Immature natural killer cell (primary cell): ENCODE data around the gene PSMD2. TPM values are rescaled to one million over a fixed set of nuclear protein-coding genes. Genes with fewer than 3 reads are reported as not detected.
"Not testable (repeated sequence)": the region's sequence is repeated elsewhere in the genome, so short reads cannot be mapped to it uniquely, and the experiment has no call there.

ENCODE experiments used
- DNase-seq, 3 donors: peaks; one replicate each; pipeline ENCODE4 v3.0.0; 2022; ENCODE audit warnings: mixed read lengths in 1 of 3
- H3K27ac Mint-ChIP-seq, 6 donors: one replicate each; pipeline ENCODE4 v1.8.0; 2020; ENCODE audit warnings: mixed read lengths in 6 of 6, mild to moderate bottlenecking in 5 of 6, inconsistent platforms in 4 of 6, moderate library complexity in 3 of 6
- H3K27me3 Mint-ChIP-seq, 3 donors: one replicate each; pipeline ENCODE4 v1.8.0; 2020 to 2021; ENCODE audit warnings: low read depth in 3 of 3, mild to moderate bottlenecking in 3 of 3, mixed read lengths in 3 of 3, moderate library complexity in 3 of 3, inconsistent platforms in 1 of 3
- H3K36me3 Mint-ChIP-seq, 3 donors: one replicate each; pipeline ENCODE4 v1.8.0; 2020; ENCODE audit warnings: mixed read lengths in 3 of 3, inconsistent platforms in 2 of 3, mild to moderate bottlenecking in 2 of 3
- H3K4me1 Mint-ChIP-seq, 2 donors: one replicate each; pipeline ENCODE4 v1.8.0; 2020; ENCODE audit warnings: inconsistent platforms in 2 of 2, mild to moderate bottlenecking in 2 of 2, mixed read lengths in 2 of 2, moderate library complexity in 1 of 2
- H3K4me3 Mint-ChIP-seq, 5 donors: one replicate each; pipeline ENCODE4 v1.8.0; 2020; ENCODE audit warnings: mild to moderate bottlenecking in 5 of 5, mixed read lengths in 5 of 5, inconsistent platforms in 3 of 5, moderate library complexity in 3 of 5
- H3K9me3 Mint-ChIP-seq, 6 donors: one replicate each; pipeline ENCODE4 v1.8.0; 2020; ENCODE audit warnings: mild to moderate bottlenecking in 6 of 6, mixed read lengths in 6 of 6, inconsistent platforms in 4 of 6, moderate library complexity in 3 of 6
- polyA plus RNA-seq, 3 donors: library from polyadenylated mRNA; unstranded; fragments of 300-500 nt; fragmentation: Illumina TruSeq; gene quantifications; one replicate each; pipeline ENCODE4 v1.2.3, GENCODE V29; 2021

PSMD2 gene
- polyA plus RNA-seq, 3 donors from 2014 or later: 169 to 295 (median 250) TPM

GRCh38 chr3:184261854-184262763 lies 36.9 kb upstream of the PSMD2 start:
- DNase-seq: peak; percentile 49 to 55 (median 51)
- peak overlapping the region; percentile 83 to 98 (median 89) for H3K4me3 Mint-ChIP-seq
- no peaks in the 10 kb centered on the region for H3K36me3 Mint-ChIP-seq
- no peaks in the 10 kb centered on the region for H3K9me3 Mint-ChIP-seq
- peaks cover 21 to 22% of the 10 kb centered on the region in 2 donors for H3K4me1 Mint-ChIP-seq
- peak overlapping the region in 4 of 6 donors; percentile 55 to 74 (median 64) for H3K27ac Mint-ChIP-seq
- H3K27me3 Mint-ChIP-seq: peaks cover 3 to 14% (median 14%) of the 10 kb centered on the region in 3 donors

GRCh38 chr3:184262764-184263179 lies 36.3 kb upstream of the PSMD2 start:
- no peak for DNase-seq
- H3K4me1 Mint-ChIP-seq: peaks cover 21 to 22% of the 10 kb centered on the region in 2 donors
- peak overlapping the region; percentile 58 to 66 (median 62) for H3K4me3 Mint-ChIP-seq
- H3K36me3 Mint-ChIP-seq: no peaks in the 10 kb centered on the region
- no peaks in the 10 kb centered on the region for H3K9me3 Mint-ChIP-seq
- peak overlapping the region in 4 of 6 donors; percentile 40 to 66 (median 62) for H3K27ac Mint-ChIP-seq
- H3K27me3 Mint-ChIP-seq: peaks cover 5 to 14% (median 14%) of the 10 kb centered on the region in 3 donors

GRCh38 chr3:184267249-184267648 lies 31.8 kb upstream of the PSMD2 start:
- not testable (repeated sequence) for H3K36me3 Mint-ChIP-seq, H3K4me1 Mint-ChIP-seq, H3K9me3 Mint-ChIP-seq, H3K4me3 Mint-ChIP-seq, DNase-seq, H3K27ac Mint-ChIP-seq
- peaks cover 2 to 14% (median 12%) of the 10 kb centered on the region in 3 donors for H3K27me3 Mint-ChIP-seq

GRCh38 chr3:184272269-184272668 lies 26.8 kb upstream of the PSMD2 start:
- peaks cover 10 to 25% (median 13%) of the 10 kb centered on the region in 3 donors for H3K27me3 Mint-ChIP-seq
- H3K4me3 Mint-ChIP-seq: no peak overlapping the region
- H3K27ac Mint-ChIP-seq: no peak overlapping the region
- H3K9me3 Mint-ChIP-seq: no peaks in the 10 kb centered on the region
- no peak for DNase-seq
- no peaks in the 10 kb centered on the region for H3K4me1 Mint-ChIP-seq
- H3K36me3 Mint-ChIP-seq: no peaks in the 10 kb centered on the region

DNA sequence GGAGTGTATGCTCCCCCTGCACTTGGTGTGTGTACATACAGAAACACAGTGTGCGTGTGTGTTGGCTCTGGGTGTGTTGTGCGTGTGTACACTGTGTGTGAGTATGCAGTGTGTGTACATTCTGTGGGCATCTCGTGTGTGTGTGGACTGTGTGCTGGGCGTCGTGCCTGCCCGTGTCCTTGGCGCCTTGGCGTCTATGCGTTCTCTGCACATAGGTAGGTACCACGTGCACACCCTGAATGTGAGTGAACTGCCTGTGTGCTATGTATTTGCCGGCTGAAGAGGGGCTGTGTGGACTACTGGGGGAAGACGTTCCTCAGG lies 23.7 kb upstream of the PSMD2 start:
- H3K9me3 Mint-ChIP-seq: no peaks in the 10 kb centered on the region
- no peaks in the 10 kb centered on the region for H3K36me3 Mint-ChIP-seq
- H3K4me1 Mint-ChIP-seq: no peaks in the 10 kb centered on the region
- no peak overlapping the region for H3K4me3 Mint-ChIP-seq
- no peak overlapping the region for H3K27ac Mint-ChIP-seq
- peaks cover 18 to 26% (median 23%) of the 10 kb centered on the region in 3 donors for H3K27me3 Mint-ChIP-seq
- DNase-seq: no peak

DNA sequence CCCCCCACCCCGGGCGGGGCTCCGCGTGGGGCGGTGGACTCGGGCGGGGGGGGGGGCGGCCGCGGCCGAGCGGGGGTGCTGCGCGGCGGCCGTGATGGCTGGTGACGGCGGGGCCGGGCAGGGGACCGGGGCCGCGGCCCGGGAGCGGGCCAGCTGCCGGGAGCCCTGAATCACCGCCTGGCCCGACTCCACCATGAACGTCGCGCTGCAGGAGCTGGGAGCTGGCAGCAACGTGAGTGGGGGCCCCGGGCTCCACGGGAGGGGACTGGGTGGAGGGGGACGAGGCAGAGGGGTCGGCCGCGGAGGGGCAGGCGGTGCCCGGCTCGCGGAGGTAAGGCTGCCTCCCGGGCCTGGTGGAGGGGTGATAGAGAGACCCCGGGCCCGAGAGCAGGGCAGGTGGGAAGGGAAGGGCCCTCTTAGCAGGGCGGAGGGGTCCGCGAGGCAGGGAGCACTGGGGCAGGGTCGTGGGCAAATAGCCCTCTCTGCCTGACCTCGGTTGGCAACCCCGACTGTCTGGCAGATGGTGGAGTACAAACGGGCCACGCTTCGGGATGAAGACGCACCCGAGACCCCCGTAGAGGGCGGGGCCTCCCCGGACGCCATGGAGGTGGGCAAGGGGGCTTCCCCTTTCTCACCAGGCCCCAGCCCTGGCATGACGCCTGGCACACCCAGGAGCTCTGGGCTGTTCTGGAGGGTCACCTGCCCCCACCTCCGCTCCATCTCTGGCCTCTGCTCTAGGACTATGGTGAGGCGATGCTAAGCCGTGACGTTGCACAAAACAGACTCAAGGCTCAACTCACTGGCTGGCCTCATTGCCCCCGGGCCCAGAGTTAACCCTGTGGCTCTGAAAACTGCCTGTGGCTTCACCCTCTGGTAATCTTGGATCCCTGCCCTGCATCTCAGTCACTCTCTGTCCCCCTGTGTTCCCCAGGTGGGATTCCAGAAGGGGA lies 22.8 kb upstream of the PSMD2 start, which contains the start of gene ECE2:
Gene ECE2 (plus strand): TSS at position 62 of the 950 bp plus-strand sequence. CDS start 132 bp downstream, at position 194.
- DNase-seq: no peak
- Mint-ChIP-seq H3K9me3 (no peaks in the 10 kb centered on the region), H3K36me3 (no peaks in the 10 kb centered on the region), H3K27ac (no peak within 1 kb of the TSS), H3K4me1 (no peaks in the 10 kb centered on the region), H3K27me3 (peaks cover 19 to 26% (median 23%) of the 10 kb centered on the region in 3 donors), H3K4me3 (peak within 1 kb of the TSS in 1 of 5 donors; percentile 18)

DNA sequence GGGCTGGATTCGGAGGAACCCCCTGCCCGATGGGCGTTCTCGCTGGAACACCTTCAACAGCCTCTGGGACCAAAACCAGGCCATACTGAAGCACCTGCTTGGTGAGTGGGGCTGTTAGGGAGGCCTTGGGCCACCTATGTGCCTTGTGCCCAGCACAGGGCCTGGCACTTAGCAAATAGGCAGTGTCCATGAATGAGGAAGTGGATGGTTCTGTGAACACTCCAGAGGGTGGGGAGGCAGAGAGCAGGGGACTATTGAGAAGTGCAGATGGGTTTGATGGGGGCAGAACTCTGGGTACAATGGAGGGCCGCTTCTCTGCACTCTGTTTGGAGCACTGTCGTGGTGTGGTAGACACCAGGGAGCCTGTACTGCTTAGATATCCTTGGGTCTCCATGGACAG lies 21.7 kb upstream of the PSMD2 start:
- DNase-seq: no peak
- H3K27me3 Mint-ChIP-seq: peaks cover 13 to 28% (median 20%) of the 10 kb centered on the region in 3 donors
- peaks cover 0 to 2% (median 0%) of the 10 kb centered on the region in 6 donors for H3K9me3 Mint-ChIP-seq
- H3K36me3 Mint-ChIP-seq: no peaks in the 10 kb centered on the region
- no peak overlapping the region for H3K27ac Mint-ChIP-seq
- no peaks in the 10 kb centered on the region for H3K4me1 Mint-ChIP-seq
- H3K4me3 Mint-ChIP-seq: no peak overlapping the region

DNA sequence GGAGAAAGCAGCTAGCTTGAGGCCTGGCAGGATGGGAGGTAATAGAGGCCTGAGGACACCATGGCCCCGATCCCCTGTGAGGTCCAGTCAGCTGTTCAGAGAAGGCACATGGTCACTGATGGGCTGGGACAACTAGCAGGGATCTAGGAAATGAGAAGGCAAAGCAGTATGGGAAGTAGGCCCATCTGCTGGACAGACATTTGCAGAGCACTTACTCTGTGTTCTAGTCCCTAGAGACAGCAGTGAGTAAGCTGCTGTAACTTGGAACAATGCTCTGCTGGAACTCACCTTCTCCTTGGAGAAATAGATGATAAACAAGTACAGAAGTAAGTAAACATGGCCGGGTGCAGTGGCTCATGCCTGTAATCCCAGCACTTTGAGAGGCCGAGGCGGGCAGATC lies 16.1 kb upstream of the PSMD2 start:
- peak overlapping the region in 1 of 6 donors; percentile 66 for H3K27ac Mint-ChIP-seq
- H3K27me3 Mint-ChIP-seq: peaks cover 3 to 9% (median 7%) of the 10 kb centered on the region in 3 donors
- H3K36me3 Mint-ChIP-seq: no peaks in the 10 kb centered on the region

DNA sequence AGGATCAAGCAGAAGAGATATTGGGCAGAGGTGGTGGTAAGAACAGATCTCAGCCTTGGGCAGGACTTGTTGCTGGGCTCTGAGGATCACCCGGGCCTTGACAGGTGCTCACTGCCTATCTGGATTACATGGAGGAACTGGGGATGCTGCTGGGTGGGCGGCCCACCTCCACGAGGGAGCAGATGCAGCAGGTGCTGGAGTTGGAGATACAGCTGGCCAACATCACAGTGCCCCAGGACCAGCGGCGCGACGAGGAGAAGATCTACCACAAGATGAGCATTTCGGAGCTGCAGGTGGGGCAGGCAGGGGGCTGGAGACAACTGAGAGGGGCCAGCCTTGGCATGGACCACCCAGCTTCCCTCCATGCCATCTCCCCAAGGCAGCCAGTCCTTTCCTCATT lies 15.4 kb upstream of the PSMD2 start:
- Mint-ChIP-seq H3K9me3 (peaks cover 0 to 2% (median 0%) of the 10 kb centered on the region in 6 donors), H3K4me3 (no peak overlapping the region), H3K36me3 (no peaks in the 10 kb centered on the region), H3K27me3 (peaks cover 4 to 7% (median 6%) of the 10 kb centered on the region in 3 donors), H3K27ac (no peak overlapping the region), H3K4me1 (no peaks in the 10 kb centered on the region)
- DNase-seq: no peak

More for the DNA sequence above, 16.1 kb upstream of the PSMD2 start:
- Mint-ChIP-seq H3K4me3 (no peak overlapping the region), H3K4me1 (no peaks in the 10 kb centered on the region), H3K9me3 (peaks cover 0 to 2% (median 0%) of the 10 kb centered on the region in 6 donors)
- DNase-seq: no peak

GRCh38 chr3:184284696-184285095 lies 14.3 kb upstream of the PSMD2 start:
- peaks cover 0 to 2% (median 0%) of the 10 kb centered on the region in 6 donors for H3K9me3 Mint-ChIP-seq
- peaks cover 5 to 6% (median 6%) of the 10 kb centered on the region in 3 donors for H3K27me3 Mint-ChIP-seq
- peak in 1 of 3 donors; percentile 4 for DNase-seq
- no peak overlapping the region for H3K4me3 Mint-ChIP-seq
- no peak overlapping the region for H3K27ac Mint-ChIP-seq
- H3K36me3 Mint-ChIP-seq: no peaks in the 10 kb centered on the region
- H3K4me1 Mint-ChIP-seq: no peaks in the 10 kb centered on the region

- H3K4me3 Mint-ChIP-seq: no peak overlapping the region
- no peaks in the 10 kb centered on the region for H3K9me3 Mint-ChIP-seq
- no peaks in the 10 kb centered on the region for H3K36me3 Mint-ChIP-seq
- H3K27me3 Mint-ChIP-seq: peaks cover 4 to 6% (median 5%) of the 10 kb centered on the region in 3 donors
- peak; percentile 24 to 33 (median 28) for DNase-seq
- no peak overlapping the region for H3K27ac Mint-ChIP-seq
- H3K4me1 Mint-ChIP-seq: no peaks in the 10 kb centered on the region
These were observed 9.6 kb upstream of the PSMD2 start for GRCh38 chr3:184289426-184289938.

- Mint-ChIP-seq H3K27me3 (peaks cover 4 to 6% (median 5%) of the 10 kb centered on the region in 3 donors), H3K27ac (no peak overlapping the region), H3K9me3 (no peaks in the 10 kb centered on the region), H3K4me1 (no peaks in the 10 kb centered on the region), H3K4me3 (no peak overlapping the region), H3K36me3 (no peaks in the 10 kb centered on the region)
- no peak for DNase-seq
These were observed 8.7 kb upstream of the PSMD2 start for GRCh38 chr3:184290331-184290730.

DNA sequence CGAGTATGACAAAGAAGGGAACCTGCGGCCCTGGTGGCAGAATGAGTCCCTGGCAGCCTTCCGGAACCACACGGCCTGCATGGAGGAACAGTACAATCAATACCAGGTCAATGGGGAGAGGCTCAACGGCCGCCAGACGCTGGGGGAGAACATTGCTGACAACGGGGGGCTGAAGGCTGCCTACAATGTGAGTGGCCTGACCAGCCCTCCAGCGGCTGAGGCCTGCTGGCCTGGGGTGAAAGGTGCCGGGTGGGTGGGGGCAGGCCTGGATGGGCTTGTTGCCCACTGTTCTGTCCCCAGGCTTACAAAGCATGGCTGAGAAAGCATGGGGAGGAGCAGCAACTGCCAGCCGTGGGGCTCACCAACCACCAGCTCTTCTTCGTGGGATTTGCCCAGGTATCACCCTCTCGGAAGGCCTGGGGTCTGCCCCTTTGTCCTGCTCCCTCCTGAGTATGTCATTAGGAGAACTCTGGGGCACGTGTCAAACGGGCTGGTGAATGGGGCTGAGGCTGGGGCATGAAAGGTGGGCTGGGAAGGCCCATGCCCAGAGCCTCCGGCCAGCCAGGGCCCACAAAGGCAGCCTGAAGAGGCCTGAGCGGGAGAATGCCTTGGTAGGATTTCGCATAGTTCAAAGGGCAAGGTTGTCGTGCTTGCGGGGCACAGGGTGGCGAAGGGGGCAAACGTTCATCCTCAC lies 7.8 kb upstream of the PSMD2 start:
- Mint-ChIP-seq H3K36me3 (no peaks in the 10 kb centered on the region), H3K9me3 (no peaks in the 10 kb centered on the region), H3K27ac (no peak overlapping the region), H3K4me1 (no peaks in the 10 kb centered on the region), H3K4me3 (no peak overlapping the region), H3K27me3 (peaks cover 2 to 4% (median 4%) of the 10 kb centered on the region in 3 donors)
- DNase-seq: no peak
